Skeletal muscle tissue (tissue), 4 donors: ENCODE data around the gene TBC1D21. TPM values are rescaled to one million over a fixed set of nuclear protein-coding genes. Genes with fewer than 3 reads are reported as not detected.

Experiments used
- H3K27ac ChIP-seq: one replicate; pipeline ENCODE4 v1.7.0; 2013; ENCODE audit warnings: mild to moderate bottlenecking, low read depth, low read length, inconsistent platforms
- H3K27me3 ChIP-seq, 3 donors: one replicate each; pipeline ENCODE4 v1.7.0; 2013; ENCODE audit warnings: low read length in 3 of 3; ENCODE audit not compliant: control insufficient read depth in 3 of 3, insufficient read depth in 3 of 3
- H3K36me3 ChIP-seq, 3 donors: one replicate each; pipeline ENCODE4 v1.7.0; 2013; ENCODE audit warnings: low read length in 3 of 3; ENCODE audit not compliant: control insufficient read depth in 3 of 3, insufficient read depth in 3 of 3
- H3K4me1 ChIP-seq, 3 donors: one replicate each; pipeline ENCODE4 v1.7.0; 2013; ENCODE audit warnings: low read length in 3 of 3, mild to moderate bottlenecking in 3 of 3; ENCODE audit not compliant: control insufficient read depth in 3 of 3, insufficient read depth in 3 of 3
- H3K4me3 ChIP-seq, 3 donors: one replicate each; pipeline ENCODE4 v1.7.0; 2013; ENCODE audit warnings: low read length in 3 of 3
- H3K9ac ChIP-seq, 3 donors: one replicate each; pipeline ENCODE4 v1.7.0; 2013; ENCODE audit warnings: low read length in 3 of 3, mild to moderate bottlenecking in 3 of 3, moderate library complexity in 2 of 3, low read depth in 1 of 3
- H3K9me3 ChIP-seq, 3 donors: one replicate each; pipeline ENCODE4 v1.7.0; 2013; ENCODE audit warnings: low read length in 3 of 3; ENCODE audit not compliant: control insufficient read depth in 3 of 3
- total RNA-seq: library from RNA; depleted of rRNA; stranded (reverse); fragments of >200 nt; gene quantifications from one replicate; pipeline ENCODE4 v1.2.3, GENCODE V29; 2014
- donor health status: Osteomylitis.

The TBC1D21 gene
- total RNA-seq, 1 donor from 2014 or later = not detected

- H3K27ac ChIP-seq = no peak overlapping the region
- no peaks in the 10 kb centered on the region for H3K36me3 ChIP-seq
- H3K4me3 ChIP-seq = no peak overlapping the region
- no peaks in the 10 kb centered on the region for H3K9me3 ChIP-seq
- H3K27me3 ChIP-seq = peaks cover 0 to 45% (median 30%) of the 10 kb centered on the region in 3 donors
- no peak overlapping the region for H3K9ac ChIP-seq
- no peaks in the 10 kb centered on the region for H3K4me1 ChIP-seq
Observed at GRCh38 chr15:73857193-73857920, 16.0 kb upstream of the TBC1D21 start.

GRCh38 chr15:73858062-73858461 lies 15.3 kb upstream of the TBC1D21 start:
- H3K27me3 ChIP-seq = peaks cover 0 to 40% (median 30%) of the 10 kb centered on the region in 3 donors
- H3K9me3 ChIP-seq = no peaks in the 10 kb centered on the region
- no peak overlapping the region for H3K4me3 ChIP-seq
- no peaks in the 10 kb centered on the region for H3K36me3 ChIP-seq
- H3K27ac ChIP-seq = no peak overlapping the region
- H3K9ac ChIP-seq = no peak overlapping the region
- no peaks in the 10 kb centered on the region for H3K4me1 ChIP-seq

- H3K9ac ChIP-seq = no peak overlapping the region
- no peaks in the 10 kb centered on the region for H3K9me3 ChIP-seq
- H3K36me3 ChIP-seq = no peaks in the 10 kb centered on the region
- no peaks in the 10 kb centered on the region for H3K4me1 ChIP-seq
- peaks cover 7 to 36% (median 27%) of the 10 kb centered on the region in 3 donors for H3K27me3 ChIP-seq
- no peak overlapping the region for H3K4me3 ChIP-seq
- H3K27ac ChIP-seq = no peak overlapping the region
Observed at GRCh38 chr15:73862276-73862675, 11.1 kb upstream of the TBC1D21 start.

- H3K27ac ChIP-seq = no peak overlapping the region
- no peaks in the 10 kb centered on the region for H3K36me3 ChIP-seq
- no peak overlapping the region for H3K4me3 ChIP-seq
- no peak overlapping the region for H3K9ac ChIP-seq
- no peaks in the 10 kb centered on the region for H3K9me3 ChIP-seq
- peaks cover 21 to 35% (median 28%) of the 10 kb centered on the region in 3 donors for H3K27me3 ChIP-seq
- no peaks in the 10 kb centered on the region for H3K4me1 ChIP-seq
Observed at GRCh38 chr15:73865379-73865778, 8.0 kb upstream of the TBC1D21 start.

GRCh38 chr15:73865904-73866303 lies 7.5 kb upstream of the TBC1D21 start:
- H3K4me1 ChIP-seq = no peaks in the 10 kb centered on the region
- no peaks in the 10 kb centered on the region for H3K36me3 ChIP-seq
- peaks cover 24 to 40% (median 29%) of the 10 kb centered on the region in 3 donors for H3K27me3 ChIP-seq
- no peak overlapping the region for H3K27ac ChIP-seq
- H3K4me3 ChIP-seq = no peak overlapping the region
- H3K9ac ChIP-seq = no peak overlapping the region
- no peaks in the 10 kb centered on the region for H3K9me3 ChIP-seq

- no peak overlapping the region for H3K27ac ChIP-seq
Observed at GRCh38 chr15:73866481-73866880, 6.9 kb upstream of the TBC1D21 start.

GRCh38 chr15:73866881-73867410 lies 6.4 kb upstream of the TBC1D21 start:
- H3K9ac ChIP-seq = no peak overlapping the region
- peaks cover 24 to 44% (median 32%) of the 10 kb centered on the region in 3 donors for H3K27me3 ChIP-seq
- H3K36me3 ChIP-seq = no peaks in the 10 kb centered on the region
- no peaks in the 10 kb centered on the region for H3K4me1 ChIP-seq
- no peak overlapping the region for H3K27ac ChIP-seq
- no peaks in the 10 kb centered on the region for H3K9me3 ChIP-seq
- no peak overlapping the region for H3K4me3 ChIP-seq

More at GRCh38 chr15:73866481-73866880, 6.9 kb upstream of the TBC1D21 start:
- Histone ChIP-seq H3K27me3 (peaks cover 24 to 46% (median 32%) of the 10 kb centered on the region in 3 donors), H3K4me3 (no peak overlapping the region), H3K4me1 (no peaks in the 10 kb centered on the region), H3K9ac (no peak overlapping the region), H3K9me3 (no peaks in the 10 kb centered on the region), H3K36me3 (no peaks in the 10 kb centered on the region)

- H3K27me3 ChIP-seq = peaks cover 24 to 44% (median 33%) of the 10 kb centered on the region in 3 donors
- H3K4me3 ChIP-seq = no peak overlapping the region
- H3K9me3 ChIP-seq = no peaks in the 10 kb centered on the region
- H3K9ac ChIP-seq = no peak overlapping the region
- H3K36me3 ChIP-seq = no peaks in the 10 kb centered on the region
- H3K4me1 ChIP-seq = no peaks in the 10 kb centered on the region
- H3K27ac ChIP-seq = no peak overlapping the region
Observed at GRCh38 chr15:73867426-73867825, 5.9 kb upstream of the TBC1D21 start.

- H3K4me3 ChIP-seq = no peak overlapping the region
- no peaks in the 10 kb centered on the region for H3K36me3 ChIP-seq
- peaks cover 24 to 47% (median 38%) of the 10 kb centered on the region in 3 donors for H3K27me3 ChIP-seq
- no peaks in the 10 kb centered on the region for H3K9me3 ChIP-seq
- no peak overlapping the region for H3K9ac ChIP-seq
- H3K27ac ChIP-seq = no peak overlapping the region
- no peaks in the 10 kb centered on the region for H3K4me1 ChIP-seq
Observed at GRCh38 chr15:73867956-73868355, 5.4 kb upstream of the TBC1D21 start.

- H3K9me3 ChIP-seq = no peaks in the 10 kb centered on the region
- H3K4me1 ChIP-seq = no peaks in the 10 kb centered on the region
- H3K27ac ChIP-seq = no peak overlapping the region
- H3K9ac ChIP-seq = no peak overlapping the region
- no peaks in the 10 kb centered on the region for H3K36me3 ChIP-seq
- H3K27me3 ChIP-seq = peaks cover 24 to 52% (median 43%) of the 10 kb centered on the region in 3 donors
- H3K4me3 ChIP-seq = no peak overlapping the region
Observed at GRCh38 chr15:73869216-73869995, 4.0 kb upstream of the TBC1D21 start.
